H1 (cell line): Measurements from ENCODE around the gene UMOD. TPM values are rescaled to one million over a fixed set of nuclear protein-coding genes. Genes with fewer than 3 reads are reported as not detected.

Experiments
- JUN ChIP-seq: IDR thresholded peaks from 2 replicates; pipeline ENCODE4 v1.6.1; 2011; ENCODE audit warnings: low read depth, mild to moderate bottlenecking, improper control_type of control experiment, low read length
- KDM1A ChIP-seq: fragments of 200-600, 300-600 bp; sonication (generic); IDR thresholded peaks from 2 replicates; pipeline ENCODE4 v1.7.1; 2016; ENCODE audit warnings: mild to moderate bottlenecking, low read length, borderline replicate concordance
- SIRT6 ChIP-seq: IDR thresholded peaks from one replicate; pipeline ENCODE4 v1.7.1; 2012; ENCODE audit warnings: low read length, inconsistent platforms
- TAF1 ChIP-seq: IDR thresholded peaks from 2 replicates; pipeline ENCODE4 v1.6.1; 2011; ENCODE audit warnings: mild to moderate bottlenecking, low read depth, low read length
- TCF12 ChIP-seq: IDR thresholded peaks from 2 replicates; pipeline ENCODE4 v1.6.1; 2011; ENCODE audit warnings: low read depth, mild to moderate bottlenecking, low read length
- polyA plus RNA-seq, 7 experiments: library from polyadenylated mRNA; depleted of rRNA in 3 of 7; stranded (reverse) in 5 of 7; unstranded in 2 of 7; fragments of >200 nt in 5 of 7; fragments of 200-250 nt in 2 of 7; gene quantifications; 1 replicate in 5 of 7; 2 replicates in 1 of 7; 4 replicates in 1 of 7; pipeline versions ENCODE4 v1.2.1 to v1.2.3, GENCODE V29; 2011 to 2013; ENCODE audit warnings: missing spikeins in 2 of 7, mixed read lengths in 2 of 7
- total RNA-seq: library from RNA; stranded (reverse); fragmentation: NEBNext Ultra II Directional; extraction: Animal tissue kit (Norgen Biotek cat#: 25700); gene quantifications from 2 replicates; pipeline ENCODE4 v1.2.1, GENCODE V29; 2021
- TF ChIP-seq, protein P1 (sequence below): IDR thresholded peaks from 2 replicates; pipeline ENCODE4 v1.6.1; 2011; ENCODE audit warnings: low read depth, mild to moderate bottlenecking, low read length; ENCODE audit not compliant: insufficient read depth

Gene UMOD
- total and polyA plus RNA-seq, 2 of the 8 experiments (the other 6 are each of a cell fraction or from before 2014, with no cell fraction given) = not detected

- no peak for TF ChIP-seq JUN
- no peak for TF ChIP-seq KDM1A
- no peak for TF ChIP-seq TAF1
- TF ChIP-seq, protein P1, sequence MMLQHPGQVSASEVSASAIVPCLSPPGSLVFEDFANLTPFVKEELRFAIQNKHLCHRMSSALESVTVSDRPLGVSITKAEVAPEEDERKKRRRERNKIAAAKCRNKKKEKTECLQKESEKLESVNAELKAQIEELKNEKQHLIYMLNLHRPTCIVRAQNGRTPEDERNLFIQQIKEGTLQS = no peak
- no peak for TF ChIP-seq TCF12
- TF ChIP-seq SIRT6 = no peak
- TF ChIP-seq, all 59 proteins: peak for 0
Measured at GRCh38 chr16:20388854-20389253, 36.3 kb upstream of the UMOD start (continued).
